Measurements from ENCODE around the gene DOCK7.

- TF ChIP-seq EZH2 (IDR thresholded peaks at IDR 0.05; ENCODE audit: insufficient read depth, poor library complexity, severe bottlenecking) = no peak
- TF ChIP-seq EZH2phosphoT487 (IDR thresholded peaks at IDR 0.05; ENCODE audit: insufficient read depth, low read depth) = no peak
These were observed 194.5 kb downstream of the DOCK7 start for GRCh38 chr1:62493656-62494055.

All from GM23248 (cell line).